Eye (tissue), 1 donor: Measurements from ENCODE around the gene CBARP.

Source experiments
- DNase-seq: peaks from one replicate; pipeline ENCODE4 v3.0.0-alpha.2; 2015

The CBARP gene

GRCh38 chr19:1238369-1239303 lies 831 bp upstream of the CBARP start:
- DNase-seq: peak; percentile 36

- peak; percentile 71 for DNase-seq
These were observed 662 bp downstream of the CBARP start for GRCh38 chr19:1237027-1237659.

- DNase-seq: peak; percentile 70
These were observed 1.2 kb downstream of the CBARP start for GRCh38 chr19:1236576-1236975.

DNA sequence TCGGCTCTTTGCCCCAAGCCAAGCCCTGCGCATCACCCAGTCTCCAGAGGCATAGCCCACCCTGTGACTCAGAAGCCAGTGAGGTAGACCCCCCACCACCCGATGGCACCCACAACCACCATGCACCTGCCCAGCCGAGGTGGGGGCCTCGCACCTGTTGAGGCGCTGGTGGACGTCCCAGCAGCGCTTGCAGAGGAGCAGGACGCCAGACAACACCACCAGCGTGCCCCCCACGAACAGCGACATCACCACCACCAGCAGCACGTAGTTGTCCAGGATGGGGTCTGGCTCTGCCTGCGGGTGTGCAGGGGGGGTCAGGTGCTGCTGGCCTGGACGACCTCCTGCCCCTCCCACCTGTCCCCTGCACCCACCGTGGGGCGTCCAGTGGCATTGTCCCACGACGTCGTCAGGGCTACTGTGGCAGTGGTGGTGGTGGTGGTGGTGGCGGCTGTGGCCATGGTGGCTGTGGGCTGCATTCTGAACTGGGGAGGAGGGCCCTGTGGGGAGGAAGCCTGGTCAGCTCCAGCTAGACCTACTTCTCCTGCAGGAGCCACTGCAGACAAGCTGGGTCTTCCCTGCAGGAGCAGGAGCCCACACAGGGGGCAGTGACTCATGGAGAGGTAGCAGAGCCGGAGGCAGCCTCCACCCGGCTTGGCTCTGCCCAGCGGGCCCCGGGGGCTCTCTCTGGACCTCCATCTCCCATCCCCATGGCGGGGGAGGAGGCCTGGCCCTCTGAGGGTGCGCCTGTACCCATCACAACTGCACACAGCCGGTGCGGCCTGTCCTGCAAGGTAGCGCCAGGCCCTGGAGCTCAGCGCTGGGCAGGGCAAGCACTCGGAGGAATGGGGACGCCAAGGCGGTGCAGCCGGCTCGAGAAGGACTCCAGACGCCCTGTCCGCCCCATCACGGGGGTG lies 1.9 kb downstream of the CBARP start:
- DNase-seq: peak; percentile 59

DNA sequence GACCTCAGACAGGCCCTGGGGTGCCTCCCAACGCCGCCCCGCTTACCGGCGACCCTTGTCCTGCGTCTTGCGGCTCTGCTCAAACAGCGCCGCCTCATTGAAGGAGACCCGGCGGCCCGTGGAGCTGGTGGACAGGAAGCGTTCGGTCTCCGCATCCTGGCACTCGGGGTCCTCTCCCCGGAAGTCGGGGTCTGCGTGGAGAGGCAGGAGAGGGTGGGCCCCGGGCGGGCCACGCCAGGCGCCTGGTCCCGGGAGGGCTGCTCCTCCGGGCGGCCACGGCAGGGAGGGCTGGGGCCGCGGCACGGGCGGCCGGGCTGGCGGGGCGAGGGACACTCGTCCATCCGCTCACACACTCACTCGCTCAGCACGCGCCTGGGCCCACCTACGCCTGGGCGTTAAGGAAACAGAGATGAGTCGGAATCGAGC lies 2.8 kb downstream of the CBARP start:
- no peak for DNase-seq

- no peak for DNase-seq
These were observed 3.5 kb downstream of the CBARP start for GRCh38 chr19:1234051-1234954.

- DNase-seq: no peak
These were observed 4.6 kb downstream of the CBARP start for GRCh38 chr19:1233115-1233667.

GRCh38 chr19:1232652-1233072 lies 5.1 kb downstream of the CBARP start:
- DNase-seq: no peak

DNA sequence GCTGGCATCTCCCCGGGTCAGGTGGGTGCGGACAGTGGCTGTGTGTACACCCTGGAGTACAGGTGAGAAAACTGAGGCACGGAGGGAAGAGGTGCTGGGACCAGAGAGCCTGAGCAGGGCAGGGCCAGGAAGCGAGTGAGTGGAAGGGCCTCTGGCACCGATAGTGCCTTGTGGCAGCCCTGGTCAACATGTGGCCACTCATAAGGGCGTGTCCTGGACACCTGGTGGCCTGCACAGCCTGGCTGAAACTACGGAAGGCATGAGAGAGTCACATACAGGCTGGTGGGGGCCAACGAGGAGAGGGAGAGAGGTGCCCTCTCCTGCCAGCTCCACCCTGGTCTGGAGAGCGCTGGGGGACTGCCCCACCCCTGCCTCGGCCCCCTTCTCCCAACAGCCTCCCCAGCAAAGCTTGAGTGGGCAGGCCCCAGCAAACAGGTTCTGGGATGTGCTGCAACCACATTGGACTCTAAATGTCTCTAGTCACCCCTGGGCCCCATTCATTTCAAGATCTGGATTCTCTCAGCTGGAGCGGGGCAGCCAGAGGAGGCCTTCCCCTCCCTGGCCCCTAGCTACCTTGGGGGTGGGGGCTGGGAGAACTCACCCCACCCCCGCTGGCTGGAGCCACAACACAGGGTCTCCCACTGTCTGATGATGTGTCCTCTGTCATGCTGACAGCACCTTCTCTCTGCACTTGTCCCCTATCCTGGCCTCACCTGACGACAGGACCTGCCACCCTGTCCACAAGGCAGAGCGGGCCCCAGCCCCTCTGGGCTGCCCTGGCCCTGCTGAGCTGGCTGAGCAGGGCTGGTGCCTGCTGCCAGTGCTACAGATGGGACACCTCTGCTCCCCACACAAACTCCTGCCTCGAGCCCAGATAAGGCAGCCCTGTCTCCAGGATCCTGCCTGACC lies 5.8 kb downstream of the CBARP start:
- DNase-seq: no peak

DNA sequence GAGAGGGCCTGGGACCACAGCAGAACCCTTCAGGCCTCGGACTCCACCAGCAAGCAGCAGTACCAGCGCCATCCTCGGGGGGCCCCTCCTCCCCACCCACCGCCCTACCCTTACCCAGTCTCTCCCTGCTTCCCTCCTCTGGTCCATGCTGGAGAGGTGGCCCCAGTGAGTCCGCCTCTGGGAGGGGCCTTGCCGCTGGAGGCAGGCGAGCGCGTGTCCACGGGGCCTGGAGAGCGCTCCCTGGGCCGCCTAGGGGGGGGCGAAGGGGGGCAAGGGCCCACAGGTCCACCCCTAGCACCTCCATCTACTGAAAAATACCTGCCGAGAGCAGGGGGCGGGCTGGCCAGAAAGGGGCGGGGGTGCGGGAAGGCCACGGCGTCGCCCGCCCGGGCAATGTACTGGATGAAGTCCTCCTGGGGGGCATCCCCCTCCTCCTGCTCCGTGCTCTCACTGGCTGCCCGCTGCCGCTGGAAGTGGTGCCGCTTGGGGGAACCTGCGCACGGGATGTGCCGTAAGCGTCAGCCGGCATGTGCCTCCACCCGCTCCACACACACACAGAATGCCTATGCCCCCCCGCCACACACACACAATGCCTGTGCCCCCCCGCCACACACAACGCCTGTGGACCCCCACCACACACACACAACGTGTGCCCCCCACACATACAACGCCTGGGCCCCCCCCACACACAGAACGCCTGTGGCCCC lies 6.9 kb downstream of the CBARP start:
- no peak for DNase-seq

GRCh38 chr19:1229924-1230782 lies 7.7 kb downstream of the CBARP start:
- DNase-seq: no peak

DNA sequence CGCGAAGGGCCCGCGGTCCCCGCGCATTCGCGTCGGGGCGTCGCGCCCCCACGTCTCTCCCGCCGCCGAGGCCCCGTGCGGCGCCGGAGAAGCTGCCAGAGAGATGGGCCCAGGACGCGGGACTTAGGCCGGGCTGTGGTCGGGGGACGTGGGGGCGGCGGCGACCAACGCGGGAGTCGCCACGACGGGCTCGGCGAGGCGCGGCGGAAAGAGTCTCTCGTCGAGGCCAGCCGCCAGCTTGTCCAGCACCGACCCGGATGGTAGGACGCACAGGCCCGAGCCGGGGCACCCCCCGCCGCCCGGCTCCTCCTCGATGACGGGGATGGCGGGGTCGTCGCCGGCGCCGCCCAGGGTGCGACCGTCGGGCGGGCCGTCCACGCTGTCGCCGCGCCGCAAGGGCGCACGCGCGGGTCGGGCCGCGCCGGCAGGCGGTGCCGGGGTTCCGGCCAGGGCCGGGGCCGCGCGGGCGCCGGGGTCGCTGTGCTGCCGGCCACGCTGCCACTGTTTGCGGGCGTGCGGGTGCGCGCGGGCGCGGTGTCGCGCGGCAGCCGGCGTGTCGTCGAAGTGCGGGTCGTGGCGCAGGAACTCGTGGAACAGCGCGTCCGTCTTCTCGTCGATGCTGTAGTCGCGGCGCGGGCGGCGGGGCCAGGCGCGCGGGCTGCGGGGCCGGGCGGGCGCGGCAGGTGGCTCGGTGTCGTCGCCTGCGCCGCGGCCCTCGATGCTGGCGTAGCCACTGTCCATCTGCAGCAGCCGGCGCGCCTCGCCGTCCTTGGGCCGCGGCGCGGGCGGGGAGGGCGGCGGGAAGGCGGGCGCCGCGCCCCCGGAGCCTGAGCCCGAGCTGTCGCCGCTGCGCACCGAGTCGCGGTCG lies 8.5 kb downstream of the CBARP start:
- DNase-seq: no peak

DNA sequence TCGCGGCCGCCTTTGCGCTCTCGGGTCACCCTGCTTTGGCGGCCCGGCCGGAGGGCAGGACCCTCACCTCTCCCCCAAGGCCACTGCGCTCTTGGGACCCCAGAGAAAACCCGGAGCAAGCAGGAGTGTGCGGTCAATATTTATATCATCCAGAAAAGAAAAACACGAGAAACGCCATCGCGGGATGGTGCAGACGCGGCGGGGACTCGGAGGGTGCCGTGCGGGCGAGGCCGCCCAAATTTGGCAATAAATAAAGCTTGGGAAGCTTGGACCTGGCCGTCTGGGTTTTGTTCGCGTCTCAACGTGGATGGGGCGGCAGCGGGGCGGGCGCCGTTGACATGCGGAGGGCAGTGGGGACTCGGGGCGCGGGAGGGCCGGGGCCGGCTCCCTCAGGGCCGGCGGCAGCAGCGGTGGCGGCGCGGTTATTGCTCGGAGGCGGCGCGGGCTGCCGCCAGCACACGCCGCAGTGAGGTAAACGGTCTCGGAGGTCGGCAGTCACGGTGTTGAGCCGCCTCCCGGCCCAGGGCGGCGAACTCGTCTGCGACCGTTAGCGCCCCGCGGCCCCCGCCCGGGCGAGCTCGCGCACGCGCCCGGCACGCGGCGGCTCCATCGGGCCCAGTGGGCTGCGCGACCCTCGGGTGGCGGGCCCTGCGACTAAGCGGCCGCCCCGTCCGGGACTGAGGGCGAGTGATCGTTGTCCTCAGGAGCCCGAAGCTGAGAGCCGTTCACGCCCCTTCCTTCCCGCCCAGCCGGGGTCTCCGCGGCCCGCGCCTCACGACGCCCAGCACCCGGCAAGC lies 9.4 kb downstream of the CBARP start:
- no peak for DNase-seq

- DNase-seq: no peak
These were observed 10.3 kb downstream of the CBARP start for GRCh38 chr19:1227304-1228054.

GRCh38 chr19:1226522-1227303 lies 11.1 kb downstream of the CBARP start:
- DNase-seq: no peak

DNA sequence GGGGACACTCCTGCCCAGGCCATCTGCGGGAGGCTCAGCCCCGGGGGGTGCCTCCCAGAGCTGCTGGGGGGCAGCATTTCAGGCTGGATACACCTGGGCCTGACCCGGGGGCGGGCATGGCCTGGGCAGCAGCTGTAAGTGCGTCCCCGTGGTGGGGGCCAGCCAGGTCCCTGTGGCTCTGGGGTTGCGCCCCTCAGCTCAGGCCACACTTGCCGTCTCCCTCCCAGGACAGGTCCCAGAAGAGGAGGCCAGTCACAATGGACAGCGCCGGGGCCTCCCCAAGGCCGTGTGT lies 11.6 kb downstream of the CBARP start:
- no peak for DNase-seq
